Measurements from ENCODE around the gene PAPPA. TPM values are rescaled to one million over a fixed set of nuclear protein-coding genes. Genes with fewer than 3 reads are reported as not detected.

PAPPA gene
- polyA plus RNA-seq, 1 of the 3 experiments (the other 2 are of a cell fraction) = 44.5 TPM

DNA sequence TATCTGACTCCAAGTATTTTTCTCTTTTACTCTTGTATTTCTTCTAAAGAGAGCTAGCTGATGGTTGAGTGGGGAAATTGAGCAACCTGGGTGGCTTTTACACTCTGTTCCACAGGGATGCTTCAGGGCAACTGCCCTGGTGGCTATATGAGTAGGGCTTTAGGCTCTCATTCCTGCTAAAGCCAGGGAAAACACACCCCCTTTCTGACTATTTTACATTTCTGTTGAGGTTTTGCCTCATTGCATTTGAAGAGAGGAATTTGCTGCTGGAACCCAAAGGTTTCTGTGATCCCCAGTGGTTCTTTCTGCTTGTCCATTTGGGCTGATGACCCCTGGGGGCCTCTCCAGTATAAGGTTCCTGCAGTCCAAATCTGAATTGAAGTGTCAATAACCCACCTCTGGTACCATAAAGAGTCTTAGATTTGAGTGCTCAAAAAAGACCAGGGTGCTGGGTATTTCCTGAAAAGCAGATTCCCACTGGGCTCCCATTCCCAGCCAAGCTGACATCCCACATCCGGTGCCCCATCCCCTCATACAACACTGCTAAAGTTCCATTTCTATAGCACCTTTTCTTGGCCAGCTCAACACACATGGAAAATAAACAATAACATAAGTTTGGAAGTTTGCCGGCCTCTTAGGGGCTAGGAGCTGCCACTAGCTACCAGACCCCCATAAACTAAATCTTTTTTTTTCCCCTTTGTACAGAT lies 59.5 kb downstream of the PAPPA start:
- H3K9me3 ChIP-seq = no peaks in the 10 kb centered on the region
- no peak for TF ChIP-seq FOXJ3 (CRISPR knock-in tag; IDR thresholded peaks at IDR 0.05)
- no peak for TF ChIP-seq YY1 (IDR thresholded peaks at IDR 0.05; ENCODE audit: low read depth)
- no peak for TF ChIP-seq SMC3 (IDR thresholded peaks at IDR 0.05; ENCODE audit: low read depth, low read length)
- no peak for TF ChIP-seq FOSL2 (IDR thresholded peaks at IDR 0.05; ENCODE audit: borderline replicate concordance, low read depth)
- TF ChIP-seq, protein P1, sequence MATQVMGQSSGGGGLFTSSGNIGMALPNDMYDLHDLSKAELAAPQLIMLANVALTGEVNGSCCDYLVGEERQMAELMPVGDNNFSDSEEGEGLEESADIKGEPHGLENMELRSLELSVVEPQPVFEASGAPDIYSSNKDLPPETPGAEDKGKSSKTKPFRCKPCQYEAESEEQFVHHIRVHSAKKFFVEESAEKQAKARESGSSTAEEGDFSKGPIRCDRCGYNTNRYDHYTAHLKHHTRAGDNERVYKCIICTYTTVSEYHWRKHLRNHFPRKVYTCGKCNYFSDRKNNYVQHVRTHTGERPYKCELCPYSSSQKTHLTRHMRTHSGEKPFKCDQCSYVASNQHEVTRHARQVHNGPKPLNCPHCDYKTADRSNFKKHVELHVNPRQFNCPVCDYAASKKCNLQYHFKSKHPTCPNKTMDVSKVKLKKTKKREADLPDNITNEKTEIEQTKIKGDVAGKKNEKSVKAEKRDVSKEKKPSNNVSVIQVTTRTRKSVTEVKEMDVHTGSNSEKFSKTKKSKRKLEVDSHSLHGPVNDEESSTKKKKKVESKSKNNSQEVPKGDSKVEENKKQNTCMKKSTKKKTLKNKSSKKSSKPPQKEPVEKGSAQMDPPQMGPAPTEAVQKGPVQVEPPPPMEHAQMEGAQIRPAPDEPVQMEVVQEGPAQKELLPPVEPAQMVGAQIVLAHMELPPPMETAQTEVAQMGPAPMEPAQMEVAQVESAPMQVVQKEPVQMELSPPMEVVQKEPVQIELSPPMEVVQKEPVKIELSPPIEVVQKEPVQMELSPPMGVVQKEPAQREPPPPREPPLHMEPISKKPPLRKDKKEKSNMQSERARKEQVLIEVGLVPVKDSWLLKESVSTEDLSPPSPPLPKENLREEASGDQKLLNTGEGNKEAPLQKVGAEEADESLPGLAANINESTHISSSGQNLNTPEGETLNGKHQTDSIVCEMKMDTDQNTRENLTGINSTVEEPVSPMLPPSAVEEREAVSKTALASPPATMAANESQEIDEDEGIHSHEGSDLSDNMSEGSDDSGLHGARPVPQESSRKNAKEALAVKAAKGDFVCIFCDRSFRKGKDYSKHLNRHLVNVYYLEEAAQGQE (IDR thresholded peaks at IDR 0.05; ENCODE audit: low read depth, low read length) = no peak
- H3K79me2 ChIP-seq (ENCODE audit: insufficient read depth) = peaks cover 80% of the 10 kb centered on the region
- H3K4me3 ChIP-seq (ENCODE audit: low read depth in 2 of 2, low read length in 1 of 2) = no peak overlapping the region
- no peak overlapping the region for H3K27ac ChIP-seq (ENCODE audit: low read depth in 2 of 2, low read length in 1 of 2)
- H3K36me3 ChIP-seq (replicated peaks in 1 of 2; ENCODE audit: control insufficient read depth in 1 of 2, insufficient read depth in 2 of 2, low read length in 1 of 2) = peaks cover 39 to 86% of the 10 kb centered on the region in 2 experiments
- ChIA-PET POLR2A (no interaction called here), CTCF (no interaction called here)
- H3K9me2 ChIP-seq = no peaks in the 10 kb centered on the region
- no peaks in the 10 kb centered on the region for H3K27me3 ChIP-seq (ENCODE audit: insufficient read depth)
- peaks cover 0 to 20% of the 10 kb centered on the region in 2 experiments; a peak in 1 of 4 replicates for H3K4me1 ChIP-seq (ENCODE audit: control insufficient read depth in 1 of 2, insufficient read depth in 2 of 2, low read depth in 1 of 2, low read length in 1 of 2)
- no peak for DNase-seq
- no peak overlapping the region for H3K9ac ChIP-seq
- peaks cover 13% of the 10 kb centered on the region for H3F3A ChIP-seq (replicated peaks; ENCODE audit: insufficient read depth)
- H2AFZ ChIP-seq (ENCODE audit: low read depth) = no peak overlapping the region
- peaks cover 11% of the 10 kb centered on the region; the same call in 1 of the 2 replicates for H4K20me1 ChIP-seq (ENCODE audit: insufficient read depth)
- WGBS (ENCODE audit: low lambda C conversion rate) = 100% methylated on average over 2 of the region's 2 CpGs
- H3K4me2 ChIP-seq = no peak overlapping the region

DNA sequence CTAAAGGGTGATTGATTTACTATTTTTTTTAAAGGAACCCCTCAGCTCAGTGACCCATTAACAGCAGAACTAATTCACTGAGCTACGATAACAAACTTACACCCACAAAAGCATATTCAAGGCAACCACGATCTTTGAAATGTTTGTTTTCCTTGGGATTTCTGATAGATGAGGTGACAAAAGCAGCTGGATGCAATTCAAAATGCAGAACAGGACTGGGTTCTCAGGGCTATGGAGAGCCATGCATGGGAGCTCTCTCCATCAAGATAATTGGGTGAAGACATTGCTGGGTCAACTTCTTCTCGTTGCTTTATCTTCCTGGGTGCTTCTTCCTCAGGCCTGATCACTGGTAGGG lies 60.1 kb downstream of the PAPPA start:
- Histone ChIP-seq H3K4me1 (ENCODE audit: control insufficient read depth in 1 of 2, insufficient read depth in 2 of 2, low read depth in 1 of 2, low read length in 1 of 2) (peaks cover 0 to 15% of the 10 kb centered on the region in 2 experiments; a peak in 1 of 4 replicates), H2AFZ (ENCODE audit: low read depth) (no peak overlapping the region), H3K9ac (no peak overlapping the region), H3K36me3 (replicated peaks in 1 of 2; ENCODE audit: control insufficient read depth in 1 of 2, insufficient read depth in 2 of 2, low read length in 1 of 2) (peaks cover 36 to 87% of the 10 kb centered on the region in 2 experiments), H3K27ac (ENCODE audit: low read depth in 2 of 2, low read length in 1 of 2) (no peak overlapping the region), H3K27me3 (ENCODE audit: insufficient read depth) (no peaks in the 10 kb centered on the region), H3K4me3 (ENCODE audit: low read depth in 2 of 2, low read length in 1 of 2) (no peak overlapping the region), H4K20me1 (ENCODE audit: insufficient read depth) (peaks cover 15% of the 10 kb centered on the region; the same call in 1 of the 2 replicates), H3K79me2 (ENCODE audit: insufficient read depth) (peaks cover 83% of the 10 kb centered on the region), H3K4me2 (no peak overlapping the region), H3K9me3 (no peaks in the 10 kb centered on the region), H3F3A (replicated peaks; ENCODE audit: insufficient read depth) (peaks cover 11% of the 10 kb centered on the region), H3K9me2 (no peaks in the 10 kb centered on the region)
- ChIA-PET CTCF (no interaction called here), POLR2A (no interaction called here)
- no peak for DNase-seq
- WGBS (ENCODE audit: low lambda C conversion rate) = 97% methylated on average over 3 of the region's 3 CpGs
- TF ChIP-seq, protein P2, sequence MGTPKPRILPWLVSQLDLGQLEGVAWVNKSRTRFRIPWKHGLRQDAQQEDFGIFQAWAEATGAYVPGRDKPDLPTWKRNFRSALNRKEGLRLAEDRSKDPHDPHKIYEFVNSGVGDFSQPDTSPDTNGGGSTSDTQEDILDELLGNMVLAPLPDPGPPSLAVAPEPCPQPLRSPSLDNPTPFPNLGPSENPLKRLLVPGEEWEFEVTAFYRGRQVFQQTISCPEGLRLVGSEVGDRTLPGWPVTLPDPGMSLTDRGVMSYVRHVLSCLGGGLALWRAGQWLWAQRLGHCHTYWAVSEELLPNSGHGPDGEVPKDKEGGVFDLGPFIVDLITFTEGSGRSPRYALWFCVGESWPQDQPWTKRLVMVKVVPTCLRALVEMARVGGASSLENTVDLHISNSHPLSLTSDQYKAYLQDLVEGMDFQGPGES (IDR thresholded peaks at IDR 0.05; ENCODE audit: low read depth, low read length) = no peak
- TF ChIP-seq EP300 (IDR thresholded peaks at IDR 0.05; ENCODE audit: borderline replicate concordance in 1 of 2, low read depth in 1 of 2, low read length in 1 of 2) (no peak), EZH2phosphoT487 (IDR thresholded peaks at IDR 0.05; ENCODE audit: borderline replicate concordance, low read depth) (no peak), TCF12 (IDR thresholded peaks at IDR 0.05) (no peak), GABPA (IDR thresholded peaks at IDR 0.05; ENCODE audit: low read depth) (no peak)
